D721Med (cell line): ENCODE measurements around the gene COMTD1.

Experiments
- DNase-seq: peaks from one replicate; pipeline ENCODE4 v3.0.0; 2011; ENCODE audit warnings: low spot score; ENCODE audit not compliant: insufficient read length
- FAIRE-seq: peaks from 2 replicates; lab custom pipeline; 2011; peaks lifted over from hg19 to GRCh38; lab: Jason Lieb, UNC
- TF ChIP-seq, protein P1 (sequence below): IDR thresholded peaks from 2 replicates; pipeline ENCODE4 v1.5.1; 2012; ENCODE audit warnings: mild to moderate bottlenecking, control low read depth; ENCODE audit not compliant: insufficient read depth; ENCODE audit errors: missing control alignments

COMTD1 gene

DNA sequence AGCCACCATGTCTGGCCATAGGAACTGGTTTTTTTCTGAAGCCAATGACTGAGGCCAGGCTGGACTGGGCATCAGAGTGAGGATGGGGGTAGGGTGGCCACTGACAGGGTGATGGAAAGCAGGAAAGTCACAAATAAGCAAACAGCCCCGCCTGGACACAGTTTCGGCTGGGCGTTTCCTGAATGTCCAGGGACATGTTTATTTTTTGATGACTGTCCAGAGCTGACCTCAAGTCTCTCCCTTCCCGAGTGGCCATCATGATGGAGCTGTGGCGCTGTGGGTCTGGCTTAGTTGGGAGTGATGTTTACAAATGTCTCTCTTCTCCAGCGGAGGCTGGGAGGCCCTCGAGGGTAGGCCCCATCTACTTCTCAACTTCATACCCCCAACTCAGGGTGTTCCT lies 37.1 kb upstream of the COMTD1 start:
- TF ChIP-seq, protein P1, sequence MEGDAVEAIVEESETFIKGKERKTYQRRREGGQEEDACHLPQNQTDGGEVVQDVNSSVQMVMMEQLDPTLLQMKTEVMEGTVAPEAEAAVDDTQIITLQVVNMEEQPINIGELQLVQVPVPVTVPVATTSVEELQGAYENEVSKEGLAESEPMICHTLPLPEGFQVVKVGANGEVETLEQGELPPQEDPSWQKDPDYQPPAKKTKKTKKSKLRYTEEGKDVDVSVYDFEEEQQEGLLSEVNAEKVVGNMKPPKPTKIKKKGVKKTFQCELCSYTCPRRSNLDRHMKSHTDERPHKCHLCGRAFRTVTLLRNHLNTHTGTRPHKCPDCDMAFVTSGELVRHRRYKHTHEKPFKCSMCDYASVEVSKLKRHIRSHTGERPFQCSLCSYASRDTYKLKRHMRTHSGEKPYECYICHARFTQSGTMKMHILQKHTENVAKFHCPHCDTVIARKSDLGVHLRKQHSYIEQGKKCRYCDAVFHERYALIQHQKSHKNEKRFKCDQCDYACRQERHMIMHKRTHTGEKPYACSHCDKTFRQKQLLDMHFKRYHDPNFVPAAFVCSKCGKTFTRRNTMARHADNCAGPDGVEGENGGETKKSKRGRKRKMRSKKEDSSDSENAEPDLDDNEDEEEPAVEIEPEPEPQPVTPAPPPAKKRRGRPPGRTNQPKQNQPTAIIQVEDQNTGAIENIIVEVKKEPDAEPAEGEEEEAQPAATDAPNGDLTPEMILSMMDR = no peak
- no peak for DNase-seq
- FAIRE-seq = no peak

DNA sequence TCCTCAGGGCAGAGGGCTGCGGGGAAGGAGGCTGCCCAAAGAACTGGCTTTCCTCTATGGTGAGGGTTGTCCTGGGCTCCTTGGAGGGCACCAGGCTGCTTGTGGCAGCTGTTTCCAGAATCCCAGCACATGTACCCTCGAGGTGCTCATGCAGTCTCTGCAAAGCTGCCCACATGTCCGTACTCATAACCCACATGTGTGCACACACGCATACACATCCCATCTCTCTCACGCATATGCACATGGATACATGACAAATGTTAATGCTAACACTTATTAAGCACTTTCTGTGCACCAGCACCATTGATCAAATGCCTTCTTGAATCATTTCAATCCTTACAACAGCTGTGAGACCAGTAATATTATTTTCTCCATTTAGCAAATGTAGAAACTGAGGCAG lies 36.3 kb upstream of the COMTD1 start:
- DNase-seq = no peak
- FAIRE-seq = no peak
- TF ChIP-seq, protein P1 = no peak

DNA sequence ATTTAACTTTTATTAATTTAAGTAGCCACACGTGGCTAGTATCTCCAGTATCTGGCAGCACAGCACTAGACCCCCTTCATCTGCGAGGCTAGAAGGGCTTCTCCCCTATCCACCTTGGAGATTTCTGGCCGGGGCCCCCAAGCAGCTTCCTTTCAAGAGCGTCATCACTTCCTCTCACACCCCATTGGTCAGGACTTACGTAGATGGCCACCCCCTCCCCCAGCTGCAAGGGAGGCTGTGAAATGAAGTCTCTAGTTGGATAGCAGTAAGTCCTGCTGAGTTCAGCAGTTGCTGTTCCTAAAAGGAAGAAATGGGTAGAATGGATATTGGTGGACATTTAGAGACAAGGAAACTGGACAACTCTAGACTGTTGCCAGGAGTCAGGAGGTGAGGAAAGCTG lies 33.8 kb upstream of the COMTD1 start:
- DNase-seq (no peak), FAIRE-seq (no peak)
- TF ChIP-seq, protein P1 = no peak

DNA sequence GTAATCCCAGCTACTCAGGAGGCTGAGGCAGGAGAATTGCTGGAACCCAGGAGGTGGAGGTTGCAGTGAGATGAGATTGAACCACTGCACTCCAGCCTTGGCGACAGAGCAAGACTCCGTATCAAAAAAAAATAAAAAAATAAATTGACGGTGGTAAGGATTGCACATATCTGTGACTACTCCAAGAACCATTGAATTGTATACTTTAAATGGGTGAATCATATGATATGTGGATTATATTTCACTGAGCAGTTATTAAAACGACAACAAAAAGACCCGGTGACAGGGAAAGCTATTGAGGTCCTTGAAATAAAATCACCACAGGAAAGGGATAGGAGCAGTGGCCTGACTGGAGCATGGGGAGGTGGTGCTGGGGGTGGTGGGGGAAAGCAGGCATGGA lies 31.2 kb upstream of the COMTD1 start:
- TF ChIP-seq, protein P1 = no peak
- FAIRE-seq (no peak), DNase-seq (no peak)

DNA sequence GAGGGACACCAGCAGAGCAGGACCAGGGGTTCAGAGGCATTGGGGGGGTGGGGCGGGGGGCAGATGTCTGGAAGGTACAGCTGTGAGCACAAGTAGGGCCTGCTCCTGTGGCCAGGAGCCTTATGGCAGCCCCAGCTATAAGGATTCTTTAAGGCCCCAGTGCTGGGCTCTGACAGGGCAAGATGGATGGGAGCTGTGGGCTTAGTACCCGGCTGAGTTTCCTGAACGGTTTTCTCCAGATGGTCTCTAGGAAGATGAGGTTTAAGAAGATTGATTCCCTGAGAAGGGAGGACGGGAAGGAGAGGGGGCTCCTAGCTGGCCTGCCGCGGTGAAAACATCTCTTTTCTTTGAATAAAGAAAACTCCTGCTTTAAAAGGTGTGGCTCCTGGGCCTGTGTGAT lies 30.1 kb upstream of the COMTD1 start:
- FAIRE-seq (no peak), DNase-seq (peak; percentile 81)
- TF ChIP-seq, protein P1 = no peak

DNA sequence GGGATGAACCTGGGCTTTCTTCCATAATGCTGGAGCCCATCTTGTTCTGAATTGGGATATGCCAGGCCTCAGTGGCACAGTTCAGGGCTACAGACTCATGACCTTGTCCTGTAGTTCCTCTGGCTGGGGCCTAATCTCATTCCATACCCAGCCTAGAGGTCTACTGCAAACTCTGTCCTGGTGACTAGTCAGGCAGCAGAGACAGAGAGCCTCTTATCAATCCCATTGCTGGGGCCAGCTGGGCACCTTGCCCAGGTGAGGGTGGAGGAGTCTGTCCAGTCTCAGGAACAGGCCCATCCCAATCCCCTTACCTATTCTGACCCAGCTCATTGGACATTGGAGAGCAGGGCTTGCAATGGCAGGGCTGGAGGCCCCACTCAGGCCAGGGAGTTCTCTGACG lies 28.0 kb upstream of the COMTD1 start:
- no peak for DNase-seq
- no peak for FAIRE-seq

More for the DNA sequence above, 28.0 kb upstream of the COMTD1 start:
- TF ChIP-seq, protein P1 = no peak
